GM23248 (cell line): ENCODE results near the gene KCTD14. TPM values are rescaled to one million over a fixed set of nuclear protein-coding genes. Genes with fewer than 3 reads are reported as not detected.
A peak's percentile ranks its signal among the peaks of the same experiment; 100 is the strongest.

Experiments
- DNase-seq: peaks from one replicate; pipeline ENCODE4 v3.0.0-alpha.2; 2015
- H2AFZ ChIP-seq: fragments of 200-600 bp; sonication (generic); 2 replicates; pipeline ENCODE4 v1.6.1; 2016; ENCODE audit warnings: antibody characterized with exemption
- H3F3A ChIP-seq: fragments of 200-600 bp; sonication (generic); 2 replicates; pipeline ENCODE4 v1.6.1; 2016; ENCODE audit warnings: mild to moderate bottlenecking, antibody characterized with exemption, mixed run types; ENCODE audit not compliant: insufficient read depth
- H3K27ac ChIP-seq: fragments of 200-600 bp; sonication (generic); 2 replicates; pipeline ENCODE4 v1.5.1; 2016; ENCODE audit warnings: mild to moderate bottlenecking
- H3K27me3 ChIP-seq: fragments of 200-600 bp; sonication (generic); replicated peaks from 2 replicates; pipeline ENCODE4 v1.6.1; 2016; ENCODE audit warnings: mild to moderate bottlenecking; ENCODE audit not compliant: insufficient read depth
- H3K36me3 ChIP-seq: fragments of 200-600 bp; sonication (generic); 2 replicates; pipeline ENCODE4 v1.6.1; 2016; ENCODE audit warnings: low read depth, mild to moderate bottlenecking
- H3K4me1 ChIP-seq: fragments of 200-600 bp; sonication (generic); 2 replicates; pipeline ENCODE4 v1.6.1; 2016; ENCODE audit warnings: mild to moderate bottlenecking; ENCODE audit not compliant: insufficient read depth
- H3K4me2 ChIP-seq: fragments of 200-600 bp; sonication (generic); one replicate; pipeline ENCODE4 v1.6.1; 2016; ENCODE audit warnings: mild to moderate bottlenecking; ENCODE audit not compliant: unreplicated experiment
- H3K4me3 ChIP-seq: fragments of 200-600 bp; sonication (generic); 2 replicates; pipeline ENCODE4 v1.5.1; 2016; ENCODE audit warnings: mild to moderate bottlenecking
- H3K79me2 ChIP-seq: fragments of 200-600 bp; sonication (generic); 2 replicates; pipeline ENCODE4 v1.6.1; 2016; ENCODE audit warnings: mild to moderate bottlenecking; ENCODE audit not compliant: insufficient read depth
- H3K9ac ChIP-seq: fragments of 200-600 bp; sonication (generic); 2 replicates; pipeline ENCODE4 v1.6.1; 2016; ENCODE audit warnings: mild to moderate bottlenecking
- H3K9me2 ChIP-seq: fragments of 200-600 bp; sonication (generic); 2 replicates; pipeline ENCODE4 v1.6.1; 2016; ENCODE audit warnings: mixed run types, mild to moderate bottlenecking, moderate library complexity; ENCODE audit not compliant: insufficient read depth
- H3K9me3 ChIP-seq: fragments of 200-600 bp; sonication (generic); one replicate; pipeline ENCODE4 v1.6.1; 2017; ENCODE audit warnings: low read depth
- H4K20me1 ChIP-seq: fragments of 200-600 bp; sonication (generic); 2 replicates; pipeline ENCODE4 v1.6.0; 2016; ENCODE audit not compliant: insufficient read depth
- EZH2 ChIP-seq: fragments of 200-600 bp; sonication (generic); IDR thresholded peaks from 2 replicates; pipeline ENCODE4 v1.6.1; 2018; ENCODE audit warnings: antibody characterized with exemption, mild to moderate bottlenecking; ENCODE audit not compliant: insufficient read depth, poor library complexity, severe bottlenecking
- EZH2phosphoT487 ChIP-seq: fragments of 200-600 bp; sonication (generic); IDR thresholded peaks from 2 replicates; pipeline ENCODE4 v1.6.1; 2018; ENCODE audit warnings: antibody characterized with exemption, moderate library complexity, mild to moderate bottlenecking, low read depth; ENCODE audit not compliant: insufficient read depth
- WGBS, 2 experiments: methylation state at CpG; one replicate each; pipeline ENCODE4 v1.1.6; 2015 to 2017; ENCODE audit warnings: low lambda C conversion rate in 2 of 2, low coverage in 1 of 2; ENCODE audit errors: missing lambda C conversion rate in 2 of 2; 5-methylcytosine and 5-hydroxymethylcytosine counted together
- in situ Hi-C: fragments of 300-500 bp; cut with MboI; formaldehyde crosslinking; loops from 2 replicates; pipeline ENCODE4 v1.15.0; 2020
- polyA plus RNA-seq: library from polyadenylated mRNA; unstranded; fragments of >200 nt; fragmentation: Nextera tagmentation; extraction: Ambion mirVana; gene quantifications from 2 replicates; pipeline ENCODE4 v1.2.1, GENCODE V29; 2016
- total RNA-seq: library from RNA; depleted of rRNA; stranded (reverse); fragments of >200 nt; shearing (Covaris generic); gene quantifications from 2 replicates; pipeline ENCODE4 v1.2.3, GENCODE V29; 2014

KCTD14 gene
- total and polyA plus RNA-seq, 2 experiments from 2014 or later = 0.85 to 1.4 TPM

DNA sequence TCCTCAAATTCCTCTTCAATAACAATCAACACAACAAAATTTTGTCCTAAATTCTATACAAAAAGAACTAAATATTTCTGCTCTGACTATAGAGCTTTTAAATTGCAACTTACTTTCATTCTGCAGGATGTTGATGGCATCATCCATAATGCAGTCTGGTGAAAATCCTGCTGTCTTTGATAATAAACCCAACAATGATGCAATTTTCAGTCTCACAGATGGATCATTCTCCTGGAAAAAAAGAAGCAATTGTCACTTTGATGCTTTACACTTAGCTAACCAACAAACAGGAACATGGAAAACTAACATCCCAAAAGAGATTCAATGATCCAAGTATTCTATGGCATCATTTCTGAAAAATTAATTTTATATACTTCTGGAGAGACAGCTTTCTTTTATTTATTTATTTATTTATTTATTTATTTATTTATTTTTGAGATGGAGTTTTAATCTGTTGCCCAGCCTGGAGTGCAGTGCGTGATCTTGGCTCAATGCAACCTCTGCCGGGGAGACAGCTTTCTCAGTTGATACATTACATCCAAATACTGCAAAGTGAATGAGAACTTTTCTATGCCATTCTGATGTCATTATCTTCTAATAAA lies 41.6 kb downstream of the KCTD14 start:
- Histone ChIP-seq H3K79me2 (peaks cover 42% of the 10 kb centered on the region), H4K20me1 (no peaks in the 10 kb centered on the region), H2AFZ (no peak overlapping the region), H3K36me3 (peaks cover 30% of the 10 kb centered on the region), H3K9ac (no peak overlapping the region), H3K4me3 (no peak overlapping the region), H3K9me2 (no peaks in the 10 kb centered on the region), H3K27ac (no peak overlapping the region), H3K4me1 (no peaks in the 10 kb centered on the region), H3K9me3 (no peaks in the 10 kb centered on the region), H3F3A (no peaks in the 10 kb centered on the region), H3K27me3 (no peaks in the 10 kb centered on the region), H3K4me2 (no peak overlapping the region)
- peak; percentile 42 for DNase-seq
- in situ Hi-C loops = no loop called here
- TF ChIP-seq EZH2phosphoT487 (no peak), EZH2 (no peak)
- WGBS, 2 experiments = 73 to 79% methylated on average over 2 of the region's 2 CpGs

DNA sequence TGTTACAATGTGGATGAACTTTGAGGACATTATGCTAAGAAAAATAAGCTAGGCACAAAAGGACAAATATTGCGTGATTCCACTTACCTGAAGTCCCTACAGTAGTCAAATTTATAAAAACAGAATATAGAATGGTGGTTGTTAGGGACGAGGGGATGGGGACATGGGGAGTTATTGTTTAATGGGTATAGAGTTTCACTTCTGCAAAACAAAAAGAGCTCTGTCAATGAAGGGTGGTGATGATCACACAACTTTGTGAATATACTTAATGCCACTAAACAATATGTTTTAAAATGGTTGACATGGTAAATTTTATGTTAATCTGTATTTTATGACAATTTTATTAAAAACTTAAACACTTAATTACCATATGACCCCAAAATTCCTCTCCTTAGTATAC lies 54.7 kb downstream of the KCTD14 start:
- TF ChIP-seq EZH2 (no peak), EZH2phosphoT487 (no peak)
- WGBS, 2 experiments = 96 to 98% methylated on average over 2 of the region's 2 CpGs

DNA sequence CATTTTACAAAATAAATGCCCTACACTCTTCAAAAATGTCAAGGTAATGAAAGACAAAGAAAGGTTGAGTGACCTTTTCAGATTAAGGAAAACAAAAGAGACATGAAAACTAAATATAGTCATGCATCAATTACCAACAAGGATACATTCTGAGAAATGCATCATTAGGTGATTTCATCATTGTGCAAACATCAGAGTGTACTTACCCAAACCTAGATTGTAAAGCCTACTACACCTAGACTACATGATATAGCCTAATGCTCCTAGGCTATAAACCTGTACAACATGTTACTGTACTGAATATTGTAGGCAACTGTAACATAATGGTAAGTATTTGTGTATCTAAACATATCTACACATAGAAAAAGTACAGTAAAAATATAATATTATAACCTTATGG lies 55.3 kb downstream of the KCTD14 start:
- H2AFZ ChIP-seq = no peak overlapping the region
- H3F3A ChIP-seq = no peaks in the 10 kb centered on the region
- no peak for TF ChIP-seq EZH2
- TF ChIP-seq EZH2phosphoT487 = no peak
- no peaks in the 10 kb centered on the region for H3K79me2 ChIP-seq
- no peaks in the 10 kb centered on the region for H3K36me3 ChIP-seq
- H3K9me3 ChIP-seq = no peaks in the 10 kb centered on the region
- H3K4me2 ChIP-seq = no peak overlapping the region
- no peak for DNase-seq
- no peak overlapping the region for H3K4me3 ChIP-seq
- no peaks in the 10 kb centered on the region for H3K4me1 ChIP-seq
- no peak overlapping the region for H3K9ac ChIP-seq
- no peaks in the 10 kb centered on the region for H3K9me2 ChIP-seq
- in situ Hi-C loops = no loop called here
- H4K20me1 ChIP-seq = no peaks in the 10 kb centered on the region; the same call in 1 of the 2 replicates
- no peak overlapping the region for H3K27ac ChIP-seq
- no peaks in the 10 kb centered on the region for H3K27me3 ChIP-seq

More for the DNA sequence above, 54.7 kb downstream of the KCTD14 start:
- in situ Hi-C loops = no loop called here
- no peak overlapping the region for H3K9ac ChIP-seq
- DNase-seq = no peak
- no peaks in the 10 kb centered on the region for H3K4me1 ChIP-seq
- H3F3A ChIP-seq = no peaks in the 10 kb centered on the region
- H3K4me2 ChIP-seq = no peak overlapping the region
- no peaks in the 10 kb centered on the region for H3K79me2 ChIP-seq
- no peaks in the 10 kb centered on the region for H3K27me3 ChIP-seq
- H3K9me3 ChIP-seq = no peaks in the 10 kb centered on the region
- H3K4me3 ChIP-seq = no peak overlapping the region
- H3K36me3 ChIP-seq = no peaks in the 10 kb centered on the region
- H3K9me2 ChIP-seq = no peaks in the 10 kb centered on the region
- H2AFZ ChIP-seq = no peak overlapping the region
- H3K27ac ChIP-seq = no peak overlapping the region
- H4K20me1 ChIP-seq = no peaks in the 10 kb centered on the region; the same call in 1 of the 2 replicates

DNA sequence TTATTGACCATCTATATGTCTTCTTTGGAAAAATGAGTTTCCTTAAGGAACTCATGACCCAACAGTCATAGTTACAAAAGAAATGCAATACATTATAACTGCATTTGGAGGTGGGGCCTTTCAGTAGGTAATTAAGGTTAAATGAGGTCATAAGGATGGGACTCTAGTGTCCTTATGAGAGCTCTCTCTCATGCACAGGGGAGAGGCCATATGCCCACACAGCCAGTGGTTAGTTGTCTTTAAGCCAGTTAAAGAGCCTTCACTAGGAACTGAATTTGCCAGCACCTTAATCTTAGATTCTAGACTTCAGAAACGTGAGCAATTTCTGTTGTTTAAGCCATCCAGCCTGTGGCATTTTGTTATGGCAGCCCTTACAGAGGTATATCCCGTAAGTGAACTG lies 56.0 kb downstream of the KCTD14 start:
- no peaks in the 10 kb centered on the region for H3K27me3 ChIP-seq
- H3K4me3 ChIP-seq = no peak overlapping the region
- 91 to 97% methylated on average over 2 of the region's 2 CpGs for WGBS, 2 experiments
- H3F3A ChIP-seq = no peaks in the 10 kb centered on the region
- no peaks in the 10 kb centered on the region for H3K79me2 ChIP-seq
- no peaks in the 10 kb centered on the region for H3K4me1 ChIP-seq
- no peak for DNase-seq
- H3K9me3 ChIP-seq = no peaks in the 10 kb centered on the region
- H4K20me1 ChIP-seq = no peaks in the 10 kb centered on the region; the same call in 1 of the 2 replicates
- H3K36me3 ChIP-seq = 0 out of 2 replicates have a peak, but pooled peaks cover 3% of the 10 kb centered on the region
- no peak overlapping the region for H3K4me2 ChIP-seq
- in situ Hi-C loops = no loop called here
- H3K9me2 ChIP-seq = no peaks in the 10 kb centered on the region
- no peak for TF ChIP-seq EZH2phosphoT487
- TF ChIP-seq EZH2 = no peak
- H3K27ac ChIP-seq = no peak overlapping the region
- no peak overlapping the region for H3K9ac ChIP-seq
- no peak overlapping the region for H2AFZ ChIP-seq
